Transverse colon (tissue), 4 donors: Measurements from ENCODE around the gene CDKN1B.

Source experiments
- CTCF ChIP-seq, 5 experiments: fragments of 200-600 bp in 3 of 5; fragments of 450-650 bp in 2 of 5; sonication (generic) in 3 of 5; IDR thresholded peaks; 1 replicate in 2 of 5; 2 replicates in 3 of 5; pipeline ENCODE4 v1.5.1; 2016 to 2017; ENCODE audit warnings: antibody characterized with exemption in 5 of 5, inconsistent platforms in 3 of 5, mild to moderate bottlenecking in 2 of 5, moderate library complexity in 1 of 5
- EP300 ChIP-seq: sonication (generic); formaldehyde crosslinking; IDR thresholded peaks from one replicate; pipeline ENCODE4 v1.6.1; 2017; ENCODE audit warnings: antibody characterized with exemption, low read depth
- POLR2A ChIP-seq: fragments of 450-650 bp; IDR thresholded peaks from one replicate; pipeline ENCODE4 v1.6.1; 2016; ENCODE audit warnings: antibody characterized with exemption, mild to moderate bottlenecking, moderate library complexity
- POLR2AphosphoS5 ChIP-seq, 3 donors: sonication (generic); formaldehyde crosslinking; IDR thresholded peaks; one replicate each; pipeline ENCODE4 v1.6.1; 2016; ENCODE audit warnings: antibody characterized with exemption in 3 of 3

- TF ChIP-seq CTCF (IDR thresholded peaks at IDR 0.05), result no peak
- no peak for TF ChIP-seq POLR2AphosphoS5 (IDR thresholded peaks at IDR 0.05)
- no peak for TF ChIP-seq POLR2A
- TF ChIP-seq EP300, result no peak
These were observed 25.6 kb upstream of the CDKN1B start for GRCh38 chr12:12691549-12691948.
